ENCODE results near the gene MPEG1. TPM values are rescaled to one million over a fixed set of nuclear protein-coding genes. Genes with fewer than 3 reads are reported as not detected.

The MPEG1 gene
- not detected in 3 replicates for total RNA-seq

GRCh38 chr11:59212744-59213631, at the start of gene MPEG1:
MPEG1 (minus strand) TSS chr11:59212927; CDS start chr11:59212865, 62 bp downstream.
- no peak for DNase-seq (ENCODE audit: low spot score in 2 of 2, unreplicated experiment in 2 of 2)
- Mint-ChIP-seq H3K27me3 (ENCODE audit: low read depth) (no peaks in the 10 kb centered on the region), H3K4me3 (no peak within 1 kb of the TSS), H3K9me3 (no peaks in the 10 kb centered on the region), H3K27ac (no peak within 1 kb of the TSS), H3K36me3 (no peaks in the 10 kb centered on the region), H3K4me1 (no peaks in the 10 kb centered on the region)
- TF ChIP-seq, protein P1, sequence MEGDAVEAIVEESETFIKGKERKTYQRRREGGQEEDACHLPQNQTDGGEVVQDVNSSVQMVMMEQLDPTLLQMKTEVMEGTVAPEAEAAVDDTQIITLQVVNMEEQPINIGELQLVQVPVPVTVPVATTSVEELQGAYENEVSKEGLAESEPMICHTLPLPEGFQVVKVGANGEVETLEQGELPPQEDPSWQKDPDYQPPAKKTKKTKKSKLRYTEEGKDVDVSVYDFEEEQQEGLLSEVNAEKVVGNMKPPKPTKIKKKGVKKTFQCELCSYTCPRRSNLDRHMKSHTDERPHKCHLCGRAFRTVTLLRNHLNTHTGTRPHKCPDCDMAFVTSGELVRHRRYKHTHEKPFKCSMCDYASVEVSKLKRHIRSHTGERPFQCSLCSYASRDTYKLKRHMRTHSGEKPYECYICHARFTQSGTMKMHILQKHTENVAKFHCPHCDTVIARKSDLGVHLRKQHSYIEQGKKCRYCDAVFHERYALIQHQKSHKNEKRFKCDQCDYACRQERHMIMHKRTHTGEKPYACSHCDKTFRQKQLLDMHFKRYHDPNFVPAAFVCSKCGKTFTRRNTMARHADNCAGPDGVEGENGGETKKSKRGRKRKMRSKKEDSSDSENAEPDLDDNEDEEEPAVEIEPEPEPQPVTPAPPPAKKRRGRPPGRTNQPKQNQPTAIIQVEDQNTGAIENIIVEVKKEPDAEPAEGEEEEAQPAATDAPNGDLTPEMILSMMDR (IDR thresholded peaks at IDR 0.05; ENCODE audit: unreplicated experiment) = no peak

GRCh38 chr11:59262177-59262818, 49.6 kb upstream of the MPEG1 start:
- no peaks in the 10 kb centered on the region for H3K36me3 Mint-ChIP-seq
- peaks cover 4% of the 10 kb centered on the region for H3K4me1 Mint-ChIP-seq
- DNase-seq (ENCODE audit: low spot score in 2 of 2, unreplicated experiment in 2 of 2) = no peak
- H3K27ac Mint-ChIP-seq = no peak overlapping the region
- no peaks in the 10 kb centered on the region for H3K27me3 Mint-ChIP-seq (ENCODE audit: low read depth)
- H3K9me3 Mint-ChIP-seq = no peaks in the 10 kb centered on the region
- no peak overlapping the region for H3K4me3 Mint-ChIP-seq
- TF ChIP-seq, protein P1 (IDR thresholded peaks at IDR 0.05; ENCODE audit: unreplicated experiment) = no peak

DNA sequence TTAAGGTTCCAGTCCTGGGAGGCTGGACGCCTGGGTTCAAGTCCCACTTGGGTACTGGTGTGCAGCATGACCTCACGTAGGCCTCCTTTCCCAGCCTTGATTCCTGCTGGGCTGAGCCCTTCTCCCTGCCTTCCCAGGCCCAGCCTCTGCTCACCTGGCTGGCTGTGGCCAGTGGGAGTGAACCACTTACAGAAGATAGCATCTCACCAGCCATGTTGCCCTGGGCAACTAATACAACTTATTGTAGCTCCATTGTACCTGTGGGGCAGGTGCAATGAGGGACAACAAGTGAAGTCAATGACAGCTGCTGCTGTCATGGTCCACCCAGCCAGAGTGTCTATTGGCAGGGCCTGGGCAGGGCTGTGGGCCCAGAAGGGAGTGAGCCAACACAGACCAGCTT, 48.4 kb upstream of the MPEG1 start:
- no peaks in the 10 kb centered on the region for H3K4me1 Mint-ChIP-seq
- no peaks in the 10 kb centered on the region for H3K9me3 Mint-ChIP-seq
- no peaks in the 10 kb centered on the region for H3K27me3 Mint-ChIP-seq (ENCODE audit: low read depth)
- no peak overlapping the region for H3K27ac Mint-ChIP-seq
- DNase-seq (ENCODE audit: low spot score in 2 of 2, unreplicated experiment in 2 of 2) = no peak
- no peak overlapping the region for H3K4me3 Mint-ChIP-seq
- TF ChIP-seq, protein P1 (IDR thresholded peaks at IDR 0.05; ENCODE audit: unreplicated experiment) = no peak
- no peaks in the 10 kb centered on the region for H3K36me3 Mint-ChIP-seq

DNA sequence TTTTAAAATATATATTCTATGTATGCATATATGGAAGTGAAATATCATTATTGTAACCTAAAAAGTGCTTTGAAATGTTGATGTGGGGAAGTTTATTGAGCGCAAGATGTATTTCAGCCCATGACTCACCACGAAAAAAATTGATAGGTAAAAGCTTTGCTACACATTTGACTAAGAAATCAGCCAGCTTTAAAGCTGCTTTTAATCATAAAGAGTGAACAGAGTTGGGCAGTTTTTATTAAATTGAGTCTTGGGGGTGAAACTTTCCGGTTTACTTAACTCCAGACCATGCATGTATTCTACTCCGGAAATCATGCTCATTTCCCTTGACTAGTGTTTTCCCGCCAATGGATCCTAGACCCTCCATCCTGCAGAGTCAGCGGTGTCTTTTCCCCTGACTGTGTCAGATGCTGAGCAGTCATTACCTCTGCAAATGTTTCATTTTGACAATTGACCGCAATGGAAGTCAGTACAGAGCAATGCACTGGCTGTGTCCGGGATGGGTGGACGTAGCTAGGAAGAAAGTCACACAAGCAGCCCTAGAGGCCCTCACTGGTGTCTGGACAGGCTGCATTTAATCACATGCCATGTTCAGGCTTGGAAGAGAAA, 47.2 kb upstream of the MPEG1 start:
- no peak overlapping the region for H3K27ac Mint-ChIP-seq
- H3K36me3 Mint-ChIP-seq = no peaks in the 10 kb centered on the region
- DNase-seq (ENCODE audit: low spot score in 2 of 2, unreplicated experiment in 2 of 2) = no peak
- peaks cover 6% of the 10 kb centered on the region for H3K4me1 Mint-ChIP-seq
- H3K27me3 Mint-ChIP-seq (ENCODE audit: low read depth) = no peaks in the 10 kb centered on the region
- no peaks in the 10 kb centered on the region for H3K9me3 Mint-ChIP-seq
- H3K4me3 Mint-ChIP-seq = no peak overlapping the region
- TF ChIP-seq, protein P1 (IDR thresholded peaks at IDR 0.05; ENCODE audit: unreplicated experiment) = no peak

GRCh38 chr11:59259047-59259446, 46.3 kb upstream of the MPEG1 start:
- DNase-seq (ENCODE audit: low spot score in 2 of 2, unreplicated experiment in 2 of 2) = no peak
- Mint-ChIP-seq H3K4me1 (peaks cover 6% of the 10 kb centered on the region), H3K36me3 (no peaks in the 10 kb centered on the region), H3K27me3 (ENCODE audit: low read depth) (no peaks in the 10 kb centered on the region), H3K27ac (no peak overlapping the region), H3K9me3 (no peaks in the 10 kb centered on the region), H3K4me3 (no peak overlapping the region)
- TF ChIP-seq, protein P1 (IDR thresholded peaks at IDR 0.05; ENCODE audit: unreplicated experiment) = no peak

Data from mesothelial cell of epicardium (in vitro differentiated cells).